SK-N-MC (cell line): ENCODE results near the gene RACGAP1.

ENCODE experiments used
- DNase-seq: peaks from one replicate; pipeline ENCODE4 v3.0.0-alpha.2; 2011; ENCODE audit warnings: low read depth, low spot score
- H3K27ac ChIP-seq: fragments of 200-600 bp; sonication (generic); 2 replicates; pipeline ENCODE4 v1.5.1; 2016; ENCODE audit warnings: mixed run types
- H3K36me3 ChIP-seq: fragments of 200-600 bp; sonication (generic); 2 replicates; pipeline ENCODE4 v1.6.1; 2017; ENCODE audit warnings: antibody characterized with exemption, low read length, mixed read lengths; ENCODE audit not compliant: insufficient read depth
- H3K4me3 ChIP-seq: fragments of 200-600 bp; sonication (generic); 2 replicates; pipeline ENCODE4 v1.5.1; 2016
- H3K9ac ChIP-seq: fragments of 200-600 bp; sonication (generic); 2 replicates; pipeline ENCODE4 v1.8.0; 2017; ENCODE audit warnings: mixed run types, mixed read lengths; ENCODE audit not compliant: insufficient read length
- H3K9me3 ChIP-seq: fragments of 200-600 bp; sonication (generic); 2 replicates; pipeline ENCODE4 v1.6.1; 2017; ENCODE audit warnings: low read depth, mild to moderate bottlenecking, antibody characterized with exemption, low read length, moderate library complexity, mixed read lengths
- EZH2 ChIP-seq: fragments of 200-600 bp; sonication (generic); IDR thresholded peaks from one replicate; pipeline ENCODE4 v1.6.1; 2017; ENCODE audit warnings: antibody characterized with exemption
- FOXP2 ChIP-seq: optimal IDR thresholded peaks from 2 replicates; pipeline ENCODE3; 2011; ENCODE audit warnings: mild to moderate bottlenecking, moderate library complexity; ENCODE audit not compliant: insufficient read depth; ENCODE audit errors: extremely low read length, control extremely low read depth
- POLR2AphosphoS5 ChIP-seq: IDR thresholded peaks from 2 replicates; pipeline ENCODE4 v1.6.1; 2012; ENCODE audit warnings: mild to moderate bottlenecking, low read depth, low read length, borderline replicate concordance

Gene RACGAP1

GRCh38 chr12:49951411-49952240 is 73.7 kb downstream of the RACGAP1 start:
- no peaks in the 10 kb centered on the region for H3K9me3 ChIP-seq

GRCh38 chr12:49950273-49951251 is 74.7 kb downstream of the RACGAP1 start, which contains the start of gene AQP2:
Gene AQP2, plus strand, starts transcription at chr12:49950737. Its CDS starts 94 bp downstream, at chr12:49950831.
- TF ChIP-seq POLR2AphosphoS5 (no peak), EZH2 (no peak), FOXP2 (no peak)
- Histone ChIP-seq H3K9me3 (no peaks in the 10 kb centered on the region), H3K36me3 (no peaks in the 10 kb centered on the region), H3K9ac (no peak within 1 kb of the TSS), H3K4me3 (no peak within 1 kb of the TSS), H3K27ac (no peak within 1 kb of the TSS)
- no peak for DNase-seq

More at GRCh38 chr12:49951411-49952240, 73.7 kb downstream of the RACGAP1 start:
- DNase-seq: no peak
- Histone ChIP-seq H3K36me3 (no peaks in the 10 kb centered on the region), H3K9ac (no peak overlapping the region), H3K4me3 (no peak overlapping the region), H3K27ac (no peak overlapping the region)
- no peak for TF ChIP-seq POLR2AphosphoS5
- TF ChIP-seq FOXP2: no peak
- TF ChIP-seq EZH2: no peak

- H3K36me3 ChIP-seq: no peaks in the 10 kb centered on the region
- no peak overlapping the region for H3K4me3 ChIP-seq
- H3K9me3 ChIP-seq: no peaks in the 10 kb centered on the region
- no peak for DNase-seq
- no peak overlapping the region for H3K27ac ChIP-seq
- no peak for TF ChIP-seq EZH2
- TF ChIP-seq FOXP2: no peak
- TF ChIP-seq POLR2AphosphoS5: no peak
- no peak overlapping the region for H3K9ac ChIP-seq
These were observed 75.4 kb downstream of the RACGAP1 start for GRCh38 chr12:49949866-49950265.

GRCh38 chr12:49948866-49949845 is 76.1 kb downstream of the RACGAP1 start:
- TF ChIP-seq POLR2AphosphoS5: no peak
- no peak for TF ChIP-seq EZH2
- no peak for TF ChIP-seq FOXP2
- no peak for DNase-seq
- no peaks in the 10 kb centered on the region for H3K9me3 ChIP-seq
- H3K27ac ChIP-seq: no peak overlapping the region
- no peak overlapping the region for H3K4me3 ChIP-seq
- H3K36me3 ChIP-seq: no peaks in the 10 kb centered on the region
- no peak overlapping the region for H3K9ac ChIP-seq

GRCh38 chr12:49947593-49948226 is 77.6 kb downstream of the RACGAP1 start:
- H3K9me3 ChIP-seq: no peaks in the 10 kb centered on the region
- no peak overlapping the region for H3K27ac ChIP-seq
- no peak for DNase-seq
- no peak for TF ChIP-seq FOXP2
- TF ChIP-seq EZH2: no peak
- no peak for TF ChIP-seq POLR2AphosphoS5
- H3K4me3 ChIP-seq: no peak overlapping the region
- H3K36me3 ChIP-seq: no peaks in the 10 kb centered on the region
- H3K9ac ChIP-seq: no peak overlapping the region

- no peak for TF ChIP-seq POLR2AphosphoS5
- no peak for TF ChIP-seq EZH2
- no peak for TF ChIP-seq FOXP2
- H3K9me3 ChIP-seq: no peaks in the 10 kb centered on the region
- H3K4me3 ChIP-seq: no peak overlapping the region
- DNase-seq: no peak
- H3K36me3 ChIP-seq: no peaks in the 10 kb centered on the region
- H3K27ac ChIP-seq: no peak overlapping the region
- no peak overlapping the region for H3K9ac ChIP-seq
These were observed 78.8 kb downstream of the RACGAP1 start for GRCh38 chr12:49946497-49946896.

- TF ChIP-seq POLR2AphosphoS5 (no peak), FOXP2 (no peak), EZH2 (no peak)
- DNase-seq: no peak
- Histone ChIP-seq H3K9ac (no peak overlapping the region), H3K36me3 (no peaks in the 10 kb centered on the region), H3K9me3 (no peaks in the 10 kb centered on the region), H3K4me3 (no peak overlapping the region), H3K27ac (no peak overlapping the region)
These were observed 79.2 kb downstream of the RACGAP1 start for GRCh38 chr12:49946086-49946485.
